ENCODE measurements around the gene OR7D2.

DNA sequence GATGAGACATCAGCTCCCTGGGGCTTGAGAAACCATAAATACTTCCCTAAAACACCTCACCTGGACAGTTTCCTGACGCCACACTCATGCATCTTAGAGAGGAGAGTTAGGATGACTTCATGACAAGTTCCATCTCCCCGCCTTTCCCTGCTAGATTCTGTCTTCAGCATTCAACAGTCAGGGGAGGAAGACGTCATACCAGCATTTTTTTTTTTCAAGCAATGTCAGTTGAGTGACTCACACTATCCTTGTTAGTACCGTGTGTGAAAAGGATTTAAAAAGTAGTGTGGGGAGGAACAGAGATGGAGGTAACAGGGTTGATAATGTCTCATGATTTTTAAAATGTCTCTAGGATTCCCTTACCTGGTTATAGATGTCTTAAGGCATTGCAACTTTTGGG, at the start of gene OR7D2:
- TF ChIP-seq CTCF (IDR thresholded peaks at IDR 0.05 in 8 of 11, conservative IDR thresholded peaks at IDR 0.05 in 3 of 11) (no peak), POLR2A (IDR thresholded peaks at IDR 0.05) (no peak), POLR2AphosphoS5 (IDR thresholded peaks at IDR 0.05) (no peak)
